Right forelimb (tissue), 1 donor: ENCODE results near the gene TTR.

ENCODE experiments used
- DNase-seq: peaks from one replicate; pipeline ENCODE4 v3.0.0-alpha.2; 2018

The TTR gene

DNA sequence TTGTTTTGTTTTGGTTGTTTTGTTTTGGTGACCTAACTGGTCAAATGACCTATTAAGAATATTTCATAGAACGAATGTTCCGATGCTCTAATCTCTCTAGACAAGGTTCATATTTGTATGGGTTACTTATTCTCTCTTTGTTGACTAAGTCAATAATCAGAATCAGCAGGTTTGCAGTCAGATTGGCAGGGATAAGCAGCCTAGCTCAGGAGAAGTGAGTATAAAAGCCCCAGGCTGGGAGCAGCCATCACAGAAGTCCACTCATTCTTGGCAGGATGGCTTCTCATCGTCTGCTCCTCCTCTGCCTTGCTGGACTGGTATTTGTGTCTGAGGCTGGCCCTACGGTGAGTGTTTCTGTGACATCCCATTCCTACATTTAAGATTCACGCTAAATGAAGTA is at the start of gene TTR:
TTR (plus strand) TSS at position 250 of the 400 bp plus-strand sequence; CDS start at position 276, 26 bp downstream.
- DNase-seq: no peak

DNA sequence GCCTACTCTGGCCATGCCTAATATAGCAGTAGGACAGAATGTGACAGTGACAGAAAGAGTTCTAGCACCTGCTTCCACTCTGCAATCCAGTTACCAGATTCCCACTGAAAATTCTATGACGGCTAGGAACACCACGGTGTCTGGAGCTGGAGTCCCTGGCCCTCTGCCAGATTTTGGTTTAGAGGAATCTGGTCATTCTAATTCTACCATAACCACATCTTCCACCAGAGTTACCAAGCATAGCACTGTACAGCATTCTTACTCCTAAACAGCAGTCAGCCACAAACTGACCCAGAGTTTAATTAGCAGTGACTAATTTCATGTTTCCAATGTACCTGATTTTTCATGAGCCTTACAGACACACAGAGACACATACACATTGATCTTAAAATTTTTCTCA is 45.2 kb upstream of the TTR start:
- no peak for DNase-seq

DNA sequence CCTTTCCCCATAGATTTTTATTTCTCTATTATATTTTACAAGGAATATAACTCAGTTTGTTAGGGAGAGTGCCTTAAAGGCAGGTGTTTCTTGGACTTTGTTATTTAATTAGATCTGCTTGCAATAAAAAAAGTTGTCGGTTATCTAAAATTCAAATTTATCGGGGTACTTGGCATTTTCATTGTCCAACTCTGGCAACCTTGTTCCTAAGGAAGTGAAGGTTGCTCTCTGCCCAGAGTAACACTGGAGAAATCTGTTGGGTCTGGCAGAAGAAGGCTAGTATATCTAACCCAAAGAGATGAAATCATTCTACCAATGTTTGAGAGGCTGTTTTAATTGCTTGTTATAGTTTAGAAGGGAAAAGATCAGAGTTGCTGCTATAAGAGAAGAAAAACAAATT is 42.8 kb upstream of the TTR start:
- no peak for DNase-seq

DNA sequence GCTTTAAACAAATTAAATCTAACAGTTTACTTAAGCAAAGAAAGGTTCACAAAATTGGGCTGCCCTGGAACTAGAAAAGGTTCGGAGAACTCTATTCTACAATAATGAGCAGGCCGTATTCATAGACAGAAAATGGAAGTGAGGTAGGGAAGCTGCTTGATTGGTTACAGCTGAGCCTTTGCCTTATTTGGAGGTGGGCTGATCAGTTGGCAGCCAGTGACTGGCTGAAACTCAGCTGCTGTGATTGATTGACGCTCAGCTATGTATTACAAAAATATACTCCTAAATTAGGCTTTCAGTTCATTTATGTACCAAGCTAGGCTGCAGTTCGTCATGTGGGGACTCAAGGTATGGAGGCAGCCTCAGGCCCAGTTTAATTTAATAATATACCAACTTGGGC is 42.3 kb upstream of the TTR start:
- DNase-seq: no peak

DNA sequence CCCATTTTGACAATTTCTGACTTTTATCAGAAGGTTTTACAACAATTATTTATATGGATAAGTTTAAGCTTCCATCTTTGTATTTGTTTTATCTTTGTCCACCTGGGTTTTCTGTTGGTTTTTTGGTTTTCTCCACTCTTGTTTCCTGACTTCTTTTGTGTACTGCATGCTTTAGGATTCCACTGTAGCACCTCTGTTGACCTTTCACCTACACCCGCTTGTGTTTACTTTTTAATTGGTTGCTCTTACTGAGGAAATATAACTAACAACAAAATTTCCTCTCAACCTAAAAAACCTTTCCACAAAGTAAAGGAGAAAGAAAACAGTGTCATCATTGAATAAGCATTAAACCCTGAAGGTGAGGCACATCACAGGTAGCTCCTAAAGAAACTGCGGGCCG is 39.8 kb upstream of the TTR start:
- no peak for DNase-seq

DNA sequence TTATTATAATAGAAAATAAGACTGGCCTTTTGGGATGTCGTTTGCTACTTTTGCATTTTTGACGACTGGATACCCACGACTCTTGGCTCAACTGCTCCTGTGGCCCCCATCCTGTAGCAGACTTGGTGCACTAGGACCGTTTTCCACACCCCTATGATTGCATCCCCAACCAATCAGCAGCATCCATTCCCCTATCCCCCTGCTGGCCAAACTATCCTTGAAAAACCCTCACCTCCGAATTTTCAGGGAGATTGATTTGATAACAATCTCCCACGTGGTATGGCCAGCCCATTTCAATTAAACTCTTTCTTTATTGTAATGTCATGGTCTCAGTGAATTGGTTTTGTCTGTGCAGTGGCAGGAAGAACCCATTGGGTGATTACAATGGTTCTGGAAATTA is 37.9 kb upstream of the TTR start:
- no peak for DNase-seq

DNA sequence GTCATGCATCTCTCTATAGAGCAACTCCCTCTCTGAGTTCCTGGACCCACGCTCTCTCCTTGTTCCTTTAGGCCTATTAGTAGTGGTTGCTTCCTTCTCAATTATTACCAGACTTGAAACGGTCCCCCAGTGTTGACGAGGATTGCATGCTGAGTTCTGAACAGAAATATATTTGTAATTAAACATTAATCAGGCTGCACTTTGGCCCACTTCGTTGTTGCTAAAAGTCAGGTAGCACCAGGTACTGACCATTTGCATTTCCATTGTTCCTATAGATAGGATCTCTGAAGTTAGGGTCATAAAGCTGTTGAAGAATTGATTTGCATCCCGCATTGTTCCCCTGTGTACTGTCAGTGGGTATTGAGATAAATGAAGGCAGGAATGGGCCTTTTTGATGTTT is 36.9 kb upstream of the TTR start:
- no peak for DNase-seq

DNA sequence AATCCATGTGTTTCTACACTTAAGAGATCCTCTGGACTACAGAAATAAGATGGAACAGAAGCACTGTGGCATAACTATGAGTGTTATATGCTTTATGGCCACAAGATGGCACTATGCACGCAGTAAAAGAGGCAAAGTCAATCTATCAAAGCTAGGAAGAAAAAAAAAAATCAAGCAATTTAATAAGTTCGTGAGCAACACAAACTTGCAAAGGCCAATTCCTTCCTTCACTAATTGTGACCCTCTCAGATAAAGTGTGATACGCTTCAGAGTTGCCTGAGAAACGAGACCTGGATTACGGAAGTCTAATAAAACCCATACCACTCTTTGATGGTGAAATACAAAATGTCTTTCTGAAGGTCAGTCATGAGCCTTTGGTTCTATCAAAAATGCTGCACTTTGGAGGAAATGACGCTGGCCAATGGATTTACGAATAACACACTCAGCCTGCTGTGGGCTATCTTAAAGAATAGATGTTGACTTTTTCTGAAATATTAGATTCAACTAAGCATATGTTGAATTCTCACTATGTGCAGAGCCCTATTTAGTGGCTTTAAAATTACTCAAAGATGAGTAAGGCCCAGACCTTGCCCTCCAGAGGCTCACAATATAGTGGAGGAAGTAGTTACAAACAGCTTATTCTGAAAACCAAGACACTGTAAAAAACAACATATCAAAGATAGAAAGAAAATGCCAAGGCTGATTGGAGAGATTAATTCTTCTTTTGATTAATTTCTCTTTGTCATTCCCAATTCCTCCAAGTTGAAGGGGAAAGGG is 35.5 kb upstream of the TTR start:
- DNase-seq: no peak

DNA sequence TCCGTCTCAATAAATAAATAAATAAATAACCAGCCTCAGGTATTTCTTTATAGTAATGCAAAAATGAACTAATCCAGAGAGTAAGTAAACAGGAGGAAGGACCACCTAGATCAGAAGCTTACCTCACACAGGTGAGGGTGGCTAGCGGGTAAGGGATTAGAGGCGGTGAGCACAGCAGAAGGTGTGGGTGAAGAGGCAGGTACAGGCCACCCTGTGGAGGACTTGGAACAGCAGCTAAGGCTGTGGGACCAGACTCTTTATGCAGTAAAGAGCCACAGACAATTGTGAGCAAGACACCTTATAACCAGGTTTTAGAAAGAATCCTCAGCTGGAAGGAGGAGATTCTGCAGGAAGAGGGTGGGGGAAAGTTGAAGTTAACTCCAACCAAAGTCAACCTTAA is 34.2 kb upstream of the TTR start:
- no peak for DNase-seq

DNA sequence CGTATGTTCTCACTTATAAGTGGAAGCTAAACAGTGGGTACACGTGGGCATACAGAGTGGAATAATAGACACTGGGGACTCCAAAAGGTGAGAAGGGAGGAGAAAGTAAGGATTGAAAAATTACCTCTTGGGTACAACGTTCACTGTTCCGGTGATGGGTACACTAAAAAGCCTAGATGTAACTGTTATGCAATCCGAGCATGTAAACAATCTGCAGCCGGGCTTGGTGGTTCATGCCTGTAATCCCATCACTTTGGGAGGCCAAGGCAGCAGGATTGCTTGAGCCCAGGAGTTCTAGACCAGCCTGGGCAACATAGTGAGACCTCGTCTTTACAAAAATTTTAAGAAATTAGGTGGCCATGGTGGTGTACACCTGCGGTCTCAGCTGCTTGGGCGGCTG is 33.1 kb upstream of the TTR start:
- DNase-seq: no peak

DNA sequence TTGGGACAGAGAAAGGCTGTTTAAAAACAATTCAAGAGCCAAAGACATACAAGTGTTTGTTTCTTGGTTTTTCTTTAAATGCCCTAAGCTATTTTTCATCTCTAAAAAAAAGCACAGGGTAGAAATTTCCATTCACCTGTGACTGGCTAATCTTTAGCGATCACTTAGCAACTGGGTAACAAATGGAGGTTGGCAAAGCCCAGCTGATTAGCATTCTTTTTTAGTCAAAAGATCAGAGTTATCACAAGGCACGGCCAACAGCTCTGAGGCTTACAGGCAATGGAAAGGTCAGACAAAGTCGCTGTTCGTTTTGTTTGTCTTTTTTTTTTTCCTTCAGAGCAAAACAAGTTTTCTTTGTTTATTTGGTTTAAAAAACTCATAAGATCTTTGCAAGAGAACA is 29.0 kb upstream of the TTR start:
- DNase-seq: no peak

DNA sequence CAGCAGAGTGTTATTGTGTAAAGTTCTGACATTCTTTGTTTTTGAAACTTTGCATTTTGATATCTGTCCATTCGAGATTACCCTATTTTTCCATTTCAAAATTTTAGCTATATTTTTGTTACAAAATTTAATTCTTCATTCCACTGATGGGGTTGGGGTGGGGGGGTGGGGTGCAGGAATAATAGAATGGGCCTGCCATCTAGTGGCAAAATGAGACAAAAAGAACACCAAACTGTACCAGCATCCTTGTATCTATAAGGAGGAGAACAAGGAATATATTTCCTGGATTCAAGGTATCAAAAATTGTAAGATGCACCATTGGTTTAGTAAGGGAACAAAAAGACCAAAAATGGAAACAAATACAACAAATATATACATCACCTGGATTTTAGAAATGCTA is 27.9 kb upstream of the TTR start:
- no peak for DNase-seq

DNA sequence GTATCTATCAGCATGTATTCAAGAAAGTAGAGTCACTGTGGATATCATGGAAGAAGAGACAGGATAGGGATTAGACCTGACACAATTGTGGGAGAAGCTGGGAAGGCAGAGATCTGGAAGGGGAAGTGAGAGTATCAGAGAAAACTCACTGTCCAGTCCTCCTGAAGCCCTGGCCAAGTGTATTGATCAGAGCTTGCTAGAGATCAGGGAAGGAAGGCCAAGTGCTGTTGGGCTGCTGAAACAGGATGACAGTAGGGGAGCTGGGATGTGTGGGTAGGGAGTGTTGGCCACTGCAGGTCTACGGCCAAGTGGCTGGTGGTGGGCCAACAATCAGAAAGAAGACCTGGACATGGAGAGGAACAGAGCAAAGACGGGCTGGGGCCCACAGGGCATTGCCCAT is 26.3 kb upstream of the TTR start:
- no peak for DNase-seq

DNA sequence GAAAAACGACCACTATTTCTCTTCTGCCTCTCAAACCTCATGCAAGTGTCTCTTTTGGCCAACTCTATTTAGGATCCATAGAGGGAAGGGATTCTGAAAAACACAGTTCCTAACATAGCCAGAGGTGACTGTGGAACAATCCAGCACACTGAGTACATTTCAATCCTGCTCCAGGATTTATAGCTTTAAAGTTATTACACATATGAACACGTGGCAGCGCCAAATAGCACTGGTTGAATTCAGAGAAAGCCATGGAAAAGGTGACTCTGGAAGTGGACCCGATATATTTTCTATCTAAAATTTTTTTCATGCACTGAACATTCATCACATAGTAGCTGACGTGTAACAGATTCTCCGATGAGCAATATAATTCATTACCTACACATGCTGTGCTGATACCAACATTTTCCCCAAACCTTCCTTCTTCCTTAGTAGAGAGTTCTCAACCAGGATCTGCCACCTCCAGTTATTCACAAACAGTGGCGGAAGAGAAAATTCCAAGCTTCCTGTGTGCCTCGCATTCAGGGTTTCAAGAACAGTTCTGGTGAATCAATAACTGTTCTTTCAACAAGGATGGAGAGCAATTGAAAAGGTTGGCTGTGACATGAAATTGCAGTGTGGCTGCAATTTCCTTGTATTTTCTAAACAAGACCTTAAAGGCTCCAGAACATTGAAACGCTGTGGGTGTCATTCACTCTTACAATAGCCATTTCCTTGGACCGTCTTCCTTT is 25.7 kb upstream of the TTR start:
- no peak for DNase-seq

DNA sequence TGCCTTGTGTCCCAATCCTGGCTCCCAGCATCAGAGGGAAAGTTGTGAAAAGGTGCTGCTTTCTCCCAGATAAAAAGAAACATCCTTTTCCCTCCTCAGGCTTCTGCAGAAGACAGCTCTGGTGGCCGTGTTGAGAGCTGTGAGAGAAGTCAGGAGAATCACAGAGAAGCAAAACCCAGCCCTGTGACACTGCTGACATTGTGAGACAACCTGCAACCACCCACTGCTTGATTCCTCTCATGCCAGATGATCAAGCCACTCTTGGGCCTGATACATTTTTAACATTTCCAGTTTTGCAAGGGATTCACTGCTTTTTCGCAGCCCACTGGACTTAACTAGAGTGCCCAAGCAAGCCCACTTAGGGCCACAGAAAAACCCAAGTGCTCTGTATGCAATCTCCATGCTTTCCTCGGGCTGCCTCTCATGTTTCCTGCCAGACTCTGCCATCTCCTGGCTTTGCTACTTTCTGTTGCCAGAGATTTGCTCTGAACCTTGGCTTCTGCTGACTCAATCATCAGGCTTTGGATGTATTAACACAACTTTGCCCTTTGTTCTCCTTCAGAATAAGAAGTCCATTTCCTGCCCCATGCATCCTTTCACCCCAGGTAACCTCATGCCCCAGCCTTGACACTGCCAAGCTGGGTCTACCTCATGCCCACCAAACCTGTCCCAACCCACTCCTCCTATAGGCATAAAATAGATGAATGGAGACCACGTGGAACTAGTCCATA is 24.9 kb upstream of the TTR start:
- no peak for DNase-seq

DNA sequence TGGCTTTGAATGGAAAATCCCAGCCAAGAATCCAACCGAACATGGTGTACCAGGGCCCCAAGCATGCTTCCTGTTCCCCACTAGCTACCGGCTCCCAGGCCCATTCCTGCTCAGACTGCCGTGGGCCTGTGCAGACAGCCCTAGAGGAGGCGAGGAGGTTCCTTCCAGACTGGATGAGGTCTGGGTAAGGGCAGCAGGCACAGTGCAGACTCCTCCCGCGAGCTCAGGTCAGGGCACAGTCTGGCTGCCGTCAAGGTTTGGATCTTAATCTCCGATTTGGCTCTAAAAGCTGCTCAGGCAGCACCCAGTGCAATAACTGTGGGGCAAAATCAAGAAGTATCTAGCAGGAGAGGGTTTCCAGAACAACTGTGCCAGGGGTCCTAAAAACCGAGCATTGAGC is 19.3 kb upstream of the TTR start:
- no peak for DNase-seq

DNA sequence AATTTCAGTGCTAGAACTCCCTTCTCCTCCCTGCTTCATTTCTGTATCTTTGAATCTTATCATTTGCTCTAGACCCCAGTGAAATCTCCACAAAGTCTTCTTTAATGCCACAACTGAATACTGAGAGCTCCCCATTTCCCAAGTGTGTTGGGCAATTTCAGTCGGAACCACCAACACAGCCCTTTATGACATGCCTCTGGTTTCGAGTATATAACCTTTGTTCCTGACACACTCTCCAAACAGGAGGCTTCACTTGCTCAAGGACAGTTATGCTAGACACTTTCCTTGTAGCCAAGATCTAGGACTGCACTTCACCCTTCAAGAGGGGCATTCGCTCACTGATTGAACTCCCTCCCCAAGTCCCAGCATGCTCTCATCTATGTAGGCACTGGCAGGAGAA is 18.6 kb upstream of the TTR start:
- DNase-seq: no peak

DNA sequence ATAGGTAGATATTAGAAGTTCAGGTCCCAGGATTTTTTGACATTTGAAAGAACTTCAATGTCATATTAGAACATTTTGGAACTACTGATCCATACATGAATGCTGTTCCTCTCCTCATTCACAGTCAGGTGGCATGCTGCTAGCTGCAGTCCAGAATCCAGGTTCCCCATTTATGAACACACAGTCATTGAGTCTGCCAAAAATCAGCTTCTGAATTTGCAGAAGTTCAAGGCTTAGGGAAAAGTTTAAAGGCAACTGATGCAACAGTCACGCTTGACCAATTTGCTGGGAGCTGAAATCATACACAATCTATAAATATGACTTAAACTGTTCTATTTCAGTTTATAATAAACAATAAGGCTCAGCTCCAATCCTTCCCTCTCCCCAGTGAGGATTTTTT is 17.3 kb upstream of the TTR start:
- no peak for DNase-seq

DNA sequence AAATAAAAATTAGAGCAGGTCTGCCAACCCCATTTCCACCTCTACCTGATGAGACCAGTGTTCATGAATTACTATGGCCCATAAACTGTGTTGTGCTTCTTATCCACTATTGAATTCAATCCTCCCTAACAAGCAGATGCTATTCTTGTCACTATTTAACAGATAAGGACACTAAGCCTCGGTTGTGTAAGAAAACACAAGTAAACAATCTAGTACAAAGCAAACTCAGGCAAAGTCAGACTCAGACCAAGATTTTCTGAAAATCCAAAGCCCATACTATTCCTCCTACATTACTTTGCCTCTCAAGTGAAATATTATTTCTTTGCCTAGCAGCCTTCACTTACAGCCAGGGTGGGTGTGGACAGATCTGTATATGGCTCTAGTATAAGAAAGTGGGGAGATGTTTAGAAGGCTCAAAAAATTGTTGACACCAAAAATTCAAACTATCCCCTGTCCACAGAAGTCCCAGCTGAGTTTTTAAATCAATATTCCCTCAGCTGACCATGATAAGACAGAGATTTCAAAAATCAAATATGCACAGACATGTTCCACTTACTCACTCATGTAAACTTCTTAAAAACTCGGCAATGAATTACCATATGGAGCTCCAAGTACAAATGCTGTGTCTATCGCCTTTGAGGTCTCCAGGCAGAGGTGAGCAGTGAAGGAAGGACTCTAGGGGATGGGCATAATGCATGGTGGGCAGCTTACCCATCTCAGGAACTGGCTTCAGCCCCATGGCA is 16.0 kb upstream of the TTR start:
- DNase-seq: no peak

DNA sequence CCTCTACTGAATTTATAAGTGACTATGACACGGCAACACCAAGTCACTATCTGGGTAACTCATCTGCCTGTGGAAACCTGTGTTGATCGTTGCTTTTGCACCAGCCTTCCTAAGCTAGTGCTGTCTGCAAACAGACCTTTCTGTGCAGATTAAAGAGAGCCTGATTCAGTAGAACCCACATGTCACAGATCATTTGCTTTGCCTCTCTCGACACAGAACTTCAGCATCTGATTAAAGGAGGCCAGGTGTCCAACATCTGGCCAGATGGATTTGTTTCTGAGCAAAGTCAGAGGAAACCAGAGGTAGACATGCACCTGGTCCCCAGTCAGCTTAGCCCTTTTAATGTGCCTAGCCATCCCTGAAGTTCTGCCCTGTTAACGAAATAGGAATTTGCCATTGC is 15.0 kb upstream of the TTR start:
- DNase-seq: no peak

DNA sequence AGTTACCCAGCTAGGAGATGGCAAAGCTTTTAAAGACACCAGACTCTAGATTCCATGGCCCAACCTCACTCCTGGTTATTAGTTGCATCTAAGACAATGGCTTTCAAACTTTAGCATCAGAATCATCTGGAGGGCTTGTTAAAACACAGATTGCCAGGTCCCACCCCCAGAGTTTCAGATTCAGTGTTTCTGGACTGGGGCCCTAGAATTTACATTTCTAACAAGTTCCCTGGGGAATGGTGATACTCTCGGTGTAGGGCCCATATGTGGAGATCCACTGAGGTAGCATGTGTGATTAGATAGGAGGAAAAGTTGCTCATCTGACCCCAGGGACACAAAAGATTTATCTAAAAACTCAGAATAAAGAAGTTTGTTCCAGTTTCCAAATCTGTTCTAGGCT is 14.5 kb upstream of the TTR start:
- no peak for DNase-seq

DNA sequence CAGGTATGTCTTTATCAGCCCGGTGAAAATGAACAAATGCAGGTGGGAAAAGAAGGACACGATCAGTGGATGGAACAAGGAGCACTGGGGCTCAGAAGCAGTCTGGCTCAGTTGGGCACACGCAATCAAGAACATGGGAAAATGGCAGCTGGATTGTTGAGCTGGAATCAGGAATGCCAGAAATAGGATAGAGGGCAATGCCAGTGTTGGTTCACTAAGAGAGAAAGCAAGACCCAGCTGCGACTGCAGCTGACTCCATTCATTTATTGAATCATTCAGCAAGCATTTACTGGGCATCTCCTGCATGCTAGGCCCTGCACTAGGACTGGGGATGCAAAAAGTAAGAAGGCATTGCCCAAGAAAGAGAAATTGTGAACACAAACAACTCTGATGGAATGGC is 13.6 kb upstream of the TTR start:
- no peak for DNase-seq

DNA sequence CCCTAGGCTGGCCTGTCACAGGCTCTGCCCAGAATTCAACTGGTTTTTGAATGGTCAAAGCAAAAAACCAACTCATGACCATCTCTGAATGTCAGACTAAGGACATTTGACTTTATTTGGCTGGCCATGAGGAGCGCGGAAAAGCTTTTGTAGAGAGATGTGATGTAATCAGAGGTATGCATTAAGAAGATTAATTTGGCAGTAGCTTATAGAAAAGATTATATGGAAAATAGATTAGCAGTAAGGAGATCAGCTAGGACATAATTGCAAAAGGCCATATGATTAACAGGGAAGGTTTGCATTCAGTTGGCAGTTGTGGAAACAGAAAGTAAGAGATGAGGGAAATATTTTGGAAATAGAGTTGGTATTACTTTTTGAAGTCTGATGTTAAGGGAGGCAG is 12.3 kb upstream of the TTR start:
- no peak for DNase-seq
